Osteoblast (primary cell): ENCODE data around the gene GRIA3. TPM values are rescaled to one million over a fixed set of nuclear protein-coding genes. Genes with fewer than 3 reads are reported as not detected.
A peak's percentile ranks its signal among the peaks of the same experiment; 100 is the strongest.

Experiments
- DNase-seq: peaks from one replicate; pipeline ENCODE4 v3.0.0; 2011; ENCODE audit warnings: low spot score, mixed read lengths; ENCODE audit not compliant: insufficient read length; ENCODE audit errors: missing footprints
- H2AFZ ChIP-seq: 2 replicates; pipeline ENCODE4 v1.6.0; 2011; ENCODE audit warnings: mild to moderate bottlenecking, low read length
- H3K27ac ChIP-seq: 2 replicates; pipeline ENCODE4 v1.5.1; 2011; ENCODE audit warnings: mild to moderate bottlenecking, low read depth, low read length, moderate library complexity
- H3K27me3 ChIP-seq: 2 replicates; pipeline ENCODE4 v1.6.0; 2012; ENCODE audit warnings: mild to moderate bottlenecking, control low read depth, inconsistent platforms, low read length, moderate library complexity; ENCODE audit not compliant: insufficient read depth
- H3K36me3 ChIP-seq: 2 replicates; pipeline ENCODE4 v1.5.1; 2011; ENCODE audit warnings: mild to moderate bottlenecking, low read length, control low read depth, moderate library complexity; ENCODE audit not compliant: insufficient read depth
- H3K4me1 ChIP-seq: 2 replicates; pipeline ENCODE4 v1.5.1; 2011; ENCODE audit warnings: mild to moderate bottlenecking, low read length, control low read depth, moderate library complexity; ENCODE audit not compliant: insufficient read depth
- H3K4me2 ChIP-seq: 2 replicates; pipeline ENCODE4 v1.6.0; 2011; ENCODE audit warnings: mild to moderate bottlenecking, low read length; ENCODE audit not compliant: insufficient read depth
- H3K4me3 ChIP-seq: fragments of 200-600 bp; sonication (generic); 3 replicates; pipeline ENCODE4 v1.5.1; 2012; ENCODE audit warnings: mild to moderate bottlenecking, low read length, inconsistent platforms; ENCODE audit not compliant: insufficient read depth
- H3K79me2 ChIP-seq: 2 replicates; pipeline ENCODE4 v1.6.0; 2012; ENCODE audit warnings: mild to moderate bottlenecking, low read length, control low read depth, inconsistent platforms; ENCODE audit not compliant: insufficient read depth
- H3K9me3 ChIP-seq: 2 replicates; pipeline ENCODE4 v1.5.1; 2011; ENCODE audit warnings: low read depth, low read length, control low read depth
- H4K20me1 ChIP-seq: 2 replicates; pipeline ENCODE4 v1.6.0; 2012; ENCODE audit warnings: mild to moderate bottlenecking, low read length, control low read depth; ENCODE audit not compliant: insufficient read depth
- CTCF ChIP-seq: IDR thresholded peaks from 2 replicates; pipeline ENCODE4 v1.5.1; 2011; ENCODE audit warnings: mild to moderate bottlenecking, low read depth, low read length, moderate library complexity; ENCODE audit errors: extremely low read depth
- total RNA-seq: library from RNA; depleted of rRNA; stranded (reverse); fragments of >200 nt; gene quantifications from 2 replicates; pipeline ENCODE4 v1.2.3, GENCODE V29; 2012

Gene GRIA3
- 3.3 and 6.8 TPM in 2 replicates for total RNA-seq

- Histone ChIP-seq H3K79me2 (no peaks in the 10 kb centered on the region), H4K20me1 (no peaks in the 10 kb centered on the region), H3K4me2 (peak within 1 kb of the TSS; percentile 83), H3K36me3 (no peaks in the 10 kb centered on the region), H3K4me1 (peaks cover 4% of the 10 kb centered on the region), H3K27me3 (no peaks in the 10 kb centered on the region), H3K9me3 (no peaks in the 10 kb centered on the region), H3K27ac (peak within 1 kb of the TSS; percentile 38), H2AFZ (peak within 1 kb of the TSS; percentile 82), H3K4me3 (peak within 1 kb of the TSS; percentile 73)
- TF ChIP-seq CTCF: no peak
- no peak for DNase-seq
Measured at GRCh38 chrX:123184219-123184865, at the start of gene GRIA3. Gene GRIA3 (plus strand): TSS chrX:123184278. CDS start chrX:123184536, 258 bp downstream.

DNA sequence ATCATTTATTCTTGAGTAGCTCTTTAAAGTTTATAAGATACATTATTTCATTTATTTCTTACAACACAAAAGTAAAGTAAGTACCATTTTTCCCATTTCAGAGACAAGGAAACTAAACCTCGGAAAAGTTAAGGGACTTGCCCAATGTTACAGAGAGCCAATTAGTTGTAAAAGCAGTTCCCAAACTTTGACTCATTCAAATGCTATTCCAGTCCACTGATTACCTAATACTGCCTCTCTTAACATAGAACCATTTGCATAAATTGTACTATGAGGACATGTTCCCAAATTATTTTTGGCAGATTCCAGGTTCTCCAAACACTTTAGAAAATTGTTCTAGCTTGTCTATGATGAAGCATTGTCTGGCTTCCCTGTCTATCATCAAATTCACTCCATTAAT is 45.6 kb upstream of the GRIA3 start:
- no peak overlapping the region for H3K27ac ChIP-seq
- no peaks in the 10 kb centered on the region for H3K9me3 ChIP-seq
- no peak overlapping the region for H3K4me3 ChIP-seq
- no peak for DNase-seq
- H3K79me2 ChIP-seq: no peaks in the 10 kb centered on the region
- H4K20me1 ChIP-seq: no peaks in the 10 kb centered on the region
- no peak overlapping the region for H2AFZ ChIP-seq
- TF ChIP-seq CTCF: no peak
- no peaks in the 10 kb centered on the region for H3K36me3 ChIP-seq
- H3K4me2 ChIP-seq: no peak overlapping the region
- no peaks in the 10 kb centered on the region for H3K27me3 ChIP-seq
- no peaks in the 10 kb centered on the region for H3K4me1 ChIP-seq

DNA sequence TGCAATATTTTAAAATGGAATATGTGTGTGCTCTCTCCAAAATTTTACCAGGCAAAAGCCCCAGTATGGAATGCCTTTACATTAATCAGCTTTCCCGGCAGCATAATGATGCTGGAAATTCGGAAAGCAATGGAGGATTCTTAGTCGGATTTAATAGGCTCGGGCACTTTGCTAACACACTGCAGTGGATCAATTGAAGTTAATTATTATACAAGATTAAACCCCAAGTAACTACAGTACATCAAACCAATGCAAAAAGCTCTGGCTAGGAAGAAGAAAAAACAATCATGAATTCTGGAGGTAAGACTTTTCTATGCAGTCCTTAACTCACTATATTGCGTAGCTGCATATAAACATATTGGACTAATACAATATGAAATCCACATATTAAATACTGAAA is 43.6 kb upstream of the GRIA3 start:
- Histone ChIP-seq H3K27ac (no peak overlapping the region), H2AFZ (no peak overlapping the region)
- no peak for DNase-seq

More for the DNA sequence above, 43.6 kb upstream of the GRIA3 start:
- TF ChIP-seq CTCF: no peak
- Histone ChIP-seq H3K4me1 (no peaks in the 10 kb centered on the region), H4K20me1 (no peaks in the 10 kb centered on the region), H3K4me2 (no peak overlapping the region), H3K4me3 (no peak overlapping the region), H3K9me3 (no peaks in the 10 kb centered on the region), H3K79me2 (no peaks in the 10 kb centered on the region), H3K36me3 (no peaks in the 10 kb centered on the region), H3K27me3 (no peaks in the 10 kb centered on the region)
